ENCODE measurements around the gene DNAAF5. TPM values are rescaled to one million over a fixed set of nuclear protein-coding genes. Genes with fewer than 3 reads are reported as not detected.

DNAAF5 gene
- total RNA-seq, 2 experiments from 2014 or later: 26.8 to 29.5 TPM

DNA sequence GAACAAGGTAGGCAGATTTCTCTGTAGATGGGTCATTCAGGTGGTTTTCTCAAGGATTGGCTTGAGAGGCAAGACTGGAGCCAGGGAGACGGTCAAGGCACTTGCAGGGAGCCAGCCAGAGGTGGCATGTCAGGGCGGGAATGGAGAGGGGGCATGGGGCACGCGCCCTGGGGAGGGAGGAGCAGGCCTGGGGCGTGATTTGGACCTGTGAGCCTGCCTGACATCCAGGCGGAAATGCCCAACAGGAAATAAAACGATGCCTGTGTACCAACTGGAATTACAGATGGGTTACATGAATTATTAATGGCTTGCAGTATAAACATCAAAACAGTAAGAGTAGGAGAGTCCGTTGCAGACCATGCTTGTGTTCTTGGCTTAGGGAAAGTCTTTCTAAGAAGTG is 97.2 kb downstream of the DNAAF5 start:
- Mint-ChIP-seq H3K4me1 (ENCODE audit: low read depth) (peaks cover 46% of the 10 kb centered on the region), H3K27ac (no peak overlapping the region), H3K36me3 (peaks cover 20% of the 10 kb centered on the region), H3K4me3 (no peak overlapping the region), H3K9me3 (no peaks in the 10 kb centered on the region), H3K27me3 (no peaks in the 10 kb centered on the region)
- CTCF ChIA-PET: no interaction called here
- no peak for DNase-seq
- intact Hi-C loops (cut with micrococcal nuclease): no loop called here
- POLR2A ChIA-PET: no interaction called here

DNA sequence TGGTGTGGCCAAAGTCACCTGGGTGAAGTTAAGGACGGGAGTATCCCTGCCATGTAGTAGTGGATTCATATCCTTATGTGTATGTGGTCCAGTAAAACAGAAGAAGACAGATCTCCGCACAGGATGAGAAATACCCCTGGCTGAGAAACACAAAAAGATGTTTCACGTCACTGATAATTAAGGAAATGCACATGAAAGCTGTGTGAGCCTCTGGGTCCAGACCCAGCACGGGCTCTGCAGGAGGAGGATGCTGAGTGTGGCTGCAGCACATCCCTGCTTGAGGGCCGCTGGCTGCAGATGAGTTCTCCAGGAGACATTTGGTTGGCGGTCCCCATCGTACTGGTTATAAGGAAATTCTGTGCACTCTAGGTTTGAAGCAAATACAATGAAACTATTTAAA is 97.6 kb downstream of the DNAAF5 start:
- peaks cover 20% of the 10 kb centered on the region for H3K36me3 Mint-ChIP-seq
- H3K4me1 Mint-ChIP-seq (ENCODE audit: low read depth): peaks cover 44% of the 10 kb centered on the region
- CTCF ChIA-PET: no interaction called here
- no peaks in the 10 kb centered on the region for H3K27me3 Mint-ChIP-seq
- intact Hi-C loops (cut with micrococcal nuclease): no loop called here
- no peak overlapping the region for H3K27ac Mint-ChIP-seq
- H3K4me3 Mint-ChIP-seq: no peak overlapping the region
- DNase-seq: no peak
- POLR2A ChIA-PET: no interaction called here
- no peaks in the 10 kb centered on the region for H3K9me3 Mint-ChIP-seq

DNA sequence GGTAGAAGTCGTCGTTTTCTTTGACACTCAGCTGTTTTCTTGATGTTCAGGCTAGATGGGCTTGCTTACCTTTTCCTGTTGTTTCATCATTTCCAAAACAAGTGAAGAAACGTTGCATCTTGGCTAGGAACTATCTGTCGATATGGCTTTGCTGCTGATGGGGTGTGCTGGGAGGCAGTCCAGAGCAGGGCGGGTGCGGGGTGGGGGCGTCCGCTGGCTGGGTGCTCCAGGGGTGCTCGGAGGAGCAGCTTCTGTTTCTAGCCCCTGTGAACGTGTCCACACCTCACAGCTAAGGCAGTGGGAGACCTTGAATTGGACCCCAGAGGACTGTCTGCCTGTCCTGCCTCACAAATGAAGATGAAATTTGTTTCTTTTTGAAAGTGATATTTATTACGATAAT is 98.2 kb downstream of the DNAAF5 start:
- no peaks in the 10 kb centered on the region for H3K9me3 Mint-ChIP-seq
- H3K36me3 Mint-ChIP-seq: peaks cover 17% of the 10 kb centered on the region
- no peak for DNase-seq
- intact Hi-C loops (cut with micrococcal nuclease): no loop called here
- ChIA-PET POLR2A (no interaction called here), CTCF (no interaction called here)
- H3K27me3 Mint-ChIP-seq: no peaks in the 10 kb centered on the region
- H3K4me3 Mint-ChIP-seq: no peak overlapping the region
- no peak overlapping the region for H3K27ac Mint-ChIP-seq
- peaks cover 39% of the 10 kb centered on the region for H3K4me1 Mint-ChIP-seq (ENCODE audit: low read depth)

DNA sequence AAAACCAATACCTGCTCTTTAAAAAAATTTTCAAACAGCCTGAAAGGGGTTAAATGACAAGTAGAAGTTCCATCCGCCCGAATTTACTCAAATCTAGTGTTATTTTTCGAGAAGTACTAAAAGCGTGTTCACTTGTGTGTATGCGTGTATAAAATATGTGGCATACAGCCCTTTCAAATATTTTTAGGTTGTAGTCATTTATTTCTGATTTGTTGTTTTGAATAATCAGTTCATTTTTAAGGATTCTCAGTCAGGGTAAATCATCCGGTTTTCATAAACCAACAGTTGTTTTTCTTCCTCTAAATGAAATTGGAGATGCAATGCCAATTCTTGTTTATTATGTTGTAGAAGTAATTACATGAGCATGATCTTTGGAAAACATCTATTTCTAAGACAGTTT is 98.9 kb downstream of the DNAAF5 start:
- ChIA-PET CTCF (no interaction called here), POLR2A (no interaction called here)
- intact Hi-C loops (cut with micrococcal nuclease): no loop called here
- DNase-seq: no peak
- Mint-ChIP-seq H3K27ac (no peak overlapping the region), H3K4me1 (ENCODE audit: low read depth) (peaks cover 38% of the 10 kb centered on the region), H3K9me3 (no peaks in the 10 kb centered on the region), H3K36me3 (peaks cover 12% of the 10 kb centered on the region), H3K4me3 (no peak overlapping the region), H3K27me3 (no peaks in the 10 kb centered on the region)

DNA sequence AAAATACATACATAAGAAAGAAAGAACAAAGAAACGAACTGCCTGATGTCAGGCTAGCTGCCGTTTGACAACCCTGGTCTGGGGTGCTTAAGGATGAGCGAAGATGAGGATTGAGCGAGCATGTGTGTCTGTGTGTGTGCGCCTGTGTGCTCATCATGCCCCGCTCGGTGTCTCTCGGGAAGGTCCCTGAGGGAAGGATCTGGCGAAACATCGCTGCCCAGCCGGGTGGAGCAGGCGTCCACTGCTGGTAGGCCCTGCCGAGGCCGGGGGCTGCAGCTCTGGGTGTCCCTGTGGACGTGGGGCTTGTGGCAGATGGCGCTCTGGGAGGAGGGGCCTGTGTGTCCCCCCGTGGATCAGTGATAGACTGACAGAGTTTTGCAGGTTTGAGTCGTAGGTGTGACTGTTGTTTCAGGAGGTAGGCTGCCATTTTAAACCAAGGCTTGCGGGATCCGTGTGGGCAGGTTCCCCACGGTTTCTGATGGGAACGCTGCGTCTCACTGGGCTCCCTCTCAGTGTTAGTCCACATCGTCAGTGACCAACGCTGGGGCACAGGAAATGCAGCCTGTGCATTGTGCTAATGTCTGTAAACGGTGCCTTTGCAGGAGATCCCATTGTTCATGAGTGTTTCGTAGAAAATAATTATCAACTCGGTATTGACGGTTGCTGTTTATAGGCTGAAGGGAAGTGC is 99.9 kb downstream of the DNAAF5 start:
- CTCF ChIA-PET: no interaction called here
- Mint-ChIP-seq H3K4me3 (no peak overlapping the region), H3K27ac (no peak overlapping the region), H3K27me3 (no peaks in the 10 kb centered on the region), H3K4me1 (ENCODE audit: low read depth) (peaks cover 38% of the 10 kb centered on the region), H3K9me3 (no peaks in the 10 kb centered on the region), H3K36me3 (peaks cover 9% of the 10 kb centered on the region)
- no peak for DNase-seq
- intact Hi-C loops (cut with micrococcal nuclease): no loop called here
- POLR2A ChIA-PET: no interaction called here

DNA sequence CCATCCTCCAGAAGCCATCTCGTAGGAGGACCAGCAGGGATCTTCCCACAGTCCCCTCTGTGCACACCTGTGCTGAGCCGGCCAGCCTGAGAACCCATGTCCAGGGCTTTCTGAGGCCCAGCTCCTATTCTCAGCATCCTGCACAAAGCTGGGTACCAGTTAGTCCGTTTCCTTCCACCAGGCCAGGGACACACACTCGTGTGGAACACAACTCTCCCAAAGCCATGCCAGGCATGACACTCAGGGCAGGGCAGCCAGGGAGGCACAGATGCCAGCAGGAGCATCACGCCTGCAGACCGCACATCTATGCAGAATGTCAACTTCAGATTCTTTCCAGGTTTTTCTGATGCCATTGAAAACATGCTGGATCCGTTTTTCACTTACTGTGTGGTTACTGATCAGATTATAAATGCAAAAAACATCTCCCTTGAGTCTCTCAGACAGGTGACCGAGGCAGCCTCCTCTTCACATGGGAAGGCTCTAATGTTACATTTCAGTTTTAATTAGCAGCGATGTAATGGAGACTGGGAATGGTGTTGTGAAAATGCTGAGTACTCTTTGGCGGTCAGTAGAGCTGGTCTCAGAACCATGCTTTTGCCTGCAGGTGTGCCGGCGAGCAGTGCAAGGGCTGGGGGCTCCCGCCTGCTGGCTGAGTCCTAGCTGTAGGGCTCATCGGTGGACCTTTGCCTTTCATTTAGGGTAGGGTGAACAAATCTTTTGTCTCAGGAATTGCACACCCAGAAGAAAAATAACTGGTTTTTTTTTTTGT is 102.5 kb downstream of the DNAAF5 start:
- POLR2A ChIA-PET: interaction anchor here (0.6 kb wide), 1 partner anchor 347 kb away, joined by 3 read pairs; no protein-coding TSS in a partner anchor
- Mint-ChIP-seq H3K36me3 (peaks cover 14% of the 10 kb centered on the region), H3K4me1 (ENCODE audit: low read depth) (peaks cover 40% of the 10 kb centered on the region)

DNA sequence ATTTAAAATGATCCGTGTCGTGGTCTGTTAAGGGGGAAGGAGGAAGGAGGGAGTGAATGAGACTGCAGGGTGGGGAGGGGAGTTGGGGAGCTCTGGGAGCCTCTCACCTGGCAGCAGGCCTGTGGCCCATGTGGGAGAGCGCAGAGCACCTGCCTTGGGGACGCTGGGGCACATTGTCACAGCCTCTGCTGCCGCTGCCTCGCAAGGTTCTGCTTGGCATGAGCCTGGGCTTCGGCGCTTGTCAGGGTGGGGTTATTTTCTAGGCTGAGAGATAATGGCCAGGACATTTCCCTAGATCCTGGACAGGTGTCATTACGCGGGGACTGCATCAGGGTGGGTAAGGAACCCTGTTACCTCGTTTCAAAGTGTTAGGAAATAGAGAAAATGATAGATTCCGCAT is 103.6 kb downstream of the DNAAF5 start:
- intact Hi-C loops (cut with micrococcal nuclease): loop anchor here (5.0 kb wide), 4 partner anchors 43 to 228 kb away; no protein-coding TSS in a partner anchor
- H3K4me3 Mint-ChIP-seq: no peak overlapping the region
- CTCF ChIA-PET: no interaction called here
- POLR2A ChIA-PET: interaction anchor here (0.6 kb wide), 1 partner anchor 346 kb away, joined by 3 read pairs; no protein-coding TSS in a partner anchor
- peak overlapping the region; percentile 24 for H3K27ac Mint-ChIP-seq
- H3K4me1 Mint-ChIP-seq (ENCODE audit: low read depth): peaks cover 40% of the 10 kb centered on the region
- H3K36me3 Mint-ChIP-seq: peaks cover 11% of the 10 kb centered on the region
- H3K9me3 Mint-ChIP-seq: no peaks in the 10 kb centered on the region
- H3K27me3 Mint-ChIP-seq: no peaks in the 10 kb centered on the region
- DNase-seq: no peak

More for the DNA sequence above, 102.5 kb downstream of the DNAAF5 start:
- no peak for DNase-seq
- intact Hi-C loops (cut with micrococcal nuclease): no loop called here
- CTCF ChIA-PET: interaction anchor here (1.1 kb wide), 1 partner anchor 421 kb away, joined by 3 read pairs; no protein-coding TSS in a partner anchor
- Mint-ChIP-seq H3K4me3 (no peak overlapping the region), H3K27me3 (no peaks in the 10 kb centered on the region), H3K27ac (no peak overlapping the region), H3K9me3 (no peaks in the 10 kb centered on the region)

DNA sequence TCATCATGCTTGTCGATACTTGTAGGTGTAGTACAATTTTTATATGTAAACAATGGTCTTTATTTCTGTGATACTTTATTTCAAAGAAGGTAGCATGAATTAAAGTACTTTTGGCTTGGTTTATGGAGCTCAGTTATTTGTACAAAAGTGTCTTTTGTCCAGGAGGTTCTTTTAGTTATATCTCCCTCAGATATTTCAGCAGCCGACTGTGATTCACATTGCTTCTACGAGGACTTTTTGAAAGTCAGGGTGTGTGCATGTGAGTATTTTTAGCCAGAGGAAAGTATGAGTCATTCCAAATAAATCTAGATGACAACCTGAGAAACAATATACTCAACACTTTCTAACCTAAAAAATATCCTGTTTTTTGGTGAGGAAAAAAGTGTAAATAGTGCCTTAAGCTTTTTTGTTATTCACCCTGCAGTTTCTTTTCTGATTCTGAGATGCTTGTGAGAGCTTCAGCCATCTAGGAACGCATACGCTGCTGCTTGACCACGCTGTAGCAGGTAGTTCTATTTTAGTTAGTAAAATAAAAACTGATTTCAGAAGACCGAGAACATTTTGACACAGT is 105.2 kb downstream of the DNAAF5 start:
- Mint-ChIP-seq H3K27ac (peak overlapping the region; percentile 97), H3K4me1 (ENCODE audit: low read depth) (peaks cover 48% of the 10 kb centered on the region), H3K4me3 (peak overlapping the region; percentile 74), H3K9me3 (no peaks in the 10 kb centered on the region), H3K27me3 (no peaks in the 10 kb centered on the region), H3K36me3 (peaks cover 11% of the 10 kb centered on the region)
- POLR2A ChIA-PET: interaction anchor here (0.8 to 2.8 kb wide), 5 partner anchors 15 to 229 kb away, joined by 3 to 19 read pairs (median 5); no protein-coding TSS in a partner anchor
- CTCF ChIA-PET: interaction anchor here (1.1 to 2.3 kb wide), 4 partner anchors 14 to 510 kb away, joined by 3 to 23 read pairs (median 10); no protein-coding TSS in a partner anchor
- peak; percentile 36 for DNase-seq
- intact Hi-C loops (cut with micrococcal nuclease): loop anchor here (1.0 to 5.0 kb wide), 7 partner anchors 11 to 229 kb away; partner anchors contain the start of gene GET4

DNA sequence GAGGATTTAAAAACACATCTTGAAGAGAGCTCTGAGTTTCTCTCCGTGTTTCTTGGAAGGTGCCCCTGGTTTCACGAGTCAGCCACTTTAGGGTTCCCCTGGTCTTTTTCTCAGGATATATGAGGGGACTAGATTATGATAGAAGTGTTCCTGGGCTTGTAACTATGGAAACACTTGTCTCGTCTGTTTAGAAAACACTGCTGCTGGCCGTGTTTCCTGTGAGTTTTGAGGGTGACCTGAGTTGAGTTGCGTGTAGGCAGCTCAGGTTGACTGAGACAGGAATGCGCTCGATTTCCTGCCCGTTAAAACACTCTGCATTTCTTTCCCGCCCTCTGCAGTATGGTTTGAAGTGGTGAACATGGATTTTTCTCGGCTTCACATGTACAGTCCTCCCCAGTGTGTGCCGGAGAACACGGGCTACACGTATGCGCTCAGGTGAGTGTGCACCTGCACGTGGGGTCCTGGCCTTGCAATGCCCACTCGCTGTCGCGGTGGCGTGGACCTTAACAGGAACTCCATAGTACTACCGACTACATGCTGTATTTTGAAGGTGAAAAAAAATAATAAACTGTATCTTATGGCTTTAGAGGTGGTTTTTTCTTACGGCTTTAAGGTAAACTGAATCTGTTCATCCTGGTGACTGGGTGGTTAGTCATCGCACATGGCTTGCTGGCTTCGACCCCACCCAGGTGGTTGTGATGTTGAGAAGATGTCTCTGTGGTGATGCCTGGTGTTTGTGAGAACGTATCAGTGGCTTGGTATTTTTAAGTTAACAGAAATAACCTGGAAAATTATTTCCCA is 105.9 kb downstream of the DNAAF5 start, which contains the start of gene SUN1:
Gene SUN1, plus strand, starts transcription at position 310 of the 801 bp plus-strand sequence. Its CDS starts 49 bp downstream, at position 359.
- Mint-ChIP-seq H3K36me3 (peaks cover 11% of the 10 kb centered on the region), H3K27me3 (no peaks in the 10 kb centered on the region), H3K4me1 (ENCODE audit: low read depth) (peaks cover 48% of the 10 kb centered on the region), H3K9me3 (no peaks in the 10 kb centered on the region), H3K4me3 (peak within 1 kb of the TSS; percentile 74), H3K27ac (peak within 1 kb of the TSS; percentile 97)
- POLR2A ChIA-PET: interaction anchor here (0.8 to 2.8 kb wide), 5 partner anchors 16 to 229 kb away, joined by 3 to 19 read pairs (median 5); no protein-coding TSS in a partner anchor
- intact Hi-C loops (cut with micrococcal nuclease): loop anchor here (1.0 to 5.0 kb wide), 6 partner anchors 12 to 230 kb away; partner anchors contain the start of gene GET4
- CTCF ChIA-PET: interaction anchor here (1.1 to 2.3 kb wide), 3 partner anchors 15 to 511 kb away, joined by 3 to 23 read pairs (median 17); no protein-coding TSS in a partner anchor
- peak; percentile 82 for DNase-seq

DNA sequence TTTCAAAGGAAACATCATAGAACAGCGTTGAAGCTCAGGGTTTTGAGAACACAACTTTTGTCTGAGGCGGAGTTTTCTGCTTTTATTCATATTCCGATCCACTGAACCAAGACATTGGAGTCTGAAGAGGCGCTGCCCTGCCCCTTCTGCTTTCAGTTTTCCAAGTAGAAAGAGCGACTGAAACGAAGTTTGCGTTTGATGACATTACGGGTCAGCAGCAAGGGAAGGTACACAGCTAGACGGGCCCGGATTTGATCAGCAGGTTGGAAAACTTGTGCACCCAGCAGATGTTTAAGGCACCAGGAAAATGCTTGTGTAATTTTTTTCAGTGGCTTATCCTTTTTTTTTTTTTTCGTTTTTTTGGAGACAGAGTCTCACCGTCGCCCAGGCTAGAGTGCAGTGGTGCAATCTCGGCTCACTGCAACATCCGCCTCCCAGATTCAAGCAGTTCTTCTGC is 106.5 kb downstream of the DNAAF5 start:
- Mint-ChIP-seq H3K36me3 (peaks cover 11% of the 10 kb centered on the region), H3K27ac (peak overlapping the region; percentile 97), H3K27me3 (no peaks in the 10 kb centered on the region), H3K4me3 (peak overlapping the region; percentile 74), H3K4me1 (ENCODE audit: low read depth) (peaks cover 48% of the 10 kb centered on the region), H3K9me3 (no peaks in the 10 kb centered on the region)
- POLR2A ChIA-PET: interaction anchor here (2.5 to 2.8 kb wide), 2 partner anchors 16 to 40 kb away, joined by 9 to 19 read pairs; no protein-coding TSS in a partner anchor
- CTCF ChIA-PET: interaction anchor here (1.2 to 2.3 kb wide), 4 partner anchors 16 to 43 kb away, joined by 4 to 23 read pairs (median 10); partner anchors contain the start of gene GET4
- DNase-seq: no peak
- intact Hi-C loops (cut with micrococcal nuclease): loop anchor here (1.0 to 5.0 kb wide), 6 partner anchors 13 to 231 kb away; partner anchors contain the start of gene GET4

Measured in activated CD4-positive, alpha-beta memory T cell treated with anti-CD3 and anti-CD28 coated beads for 36 hours (primary cell).